H9 (cell line): ENCODE data around the gene CAMTA1. TPM values are rescaled to one million over a fixed set of nuclear protein-coding genes. Genes with fewer than 3 reads are reported as not detected.
A peak's percentile ranks its signal among the peaks of the same experiment; 100 is the strongest.

ENCODE experiments used
- DNase-seq: peaks from one replicate; pipeline ENCODE4 v3.0.0-alpha.2; 2017
- H2AFZ ChIP-seq: one replicate; pipeline ENCODE4 v1.6.1; 2013; ENCODE audit warnings: mild to moderate bottlenecking, low read length, control low read depth, moderate library complexity
- H2AK5ac ChIP-seq: 2 replicates; pipeline ENCODE4 v1.6.1; 2013; ENCODE audit warnings: low read length, control low read depth, mixed read lengths; ENCODE audit not compliant: insufficient read length
- H2BK120ac ChIP-seq: one replicate; pipeline ENCODE4 v1.6.1; 2013; ENCODE audit warnings: low read depth, mild to moderate bottlenecking, low read length, control low read depth, inconsistent platforms; ENCODE audit not compliant: poor library complexity, severe bottlenecking
- H2BK12ac ChIP-seq: 2 replicates; pipeline ENCODE4 v1.6.1; 2013; ENCODE audit warnings: low read length, control low read depth, mixed read lengths, low read depth; ENCODE audit not compliant: insufficient read length
- H2BK15ac ChIP-seq: 2 replicates; pipeline ENCODE4 v1.6.1; 2013; ENCODE audit warnings: low read depth, low read length, control low read depth
- H2BK20ac ChIP-seq: one replicate; pipeline ENCODE4 v1.6.1; 2013; ENCODE audit warnings: low read depth, mild to moderate bottlenecking, low read length, control low read depth, inconsistent platforms; ENCODE audit not compliant: poor library complexity, severe bottlenecking
- H2BK5ac ChIP-seq: 2 replicates; pipeline ENCODE4 v1.6.1; 2013; ENCODE audit warnings: low read length, control low read depth, mixed read lengths; ENCODE audit not compliant: insufficient read length
- H3K14ac ChIP-seq: 2 replicates; pipeline ENCODE4 v1.6.1; 2013; ENCODE audit warnings: low read length, control low read depth; ENCODE audit not compliant: insufficient read depth
- H3K18ac ChIP-seq: 2 replicates; pipeline ENCODE4 v1.6.1; 2013; ENCODE audit warnings: low read depth, mild to moderate bottlenecking, mixed read lengths, low read length, control low read depth; ENCODE audit not compliant: insufficient read length
- H3K23ac ChIP-seq: 2 replicates; pipeline ENCODE4 v1.6.1; 2013; ENCODE audit warnings: low read length, control low read depth, mixed read lengths, low read depth; ENCODE audit not compliant: insufficient read length
- H3K23me2 ChIP-seq: 2 replicates; pipeline ENCODE4 v1.6.1; 2013; ENCODE audit warnings: low read depth, mild to moderate bottlenecking, mixed read lengths, low read length, control low read depth; ENCODE audit not compliant: insufficient read length, poor library complexity, severe bottlenecking
- H3K27ac ChIP-seq: 2 replicates; pipeline ENCODE4 v1.5.1; 2013; ENCODE audit warnings: low read length, control low read depth, mixed read lengths, low read depth; ENCODE audit not compliant: insufficient read length
- H3K27me3 ChIP-seq: 2 replicates; pipeline ENCODE4 v1.6.1; 2013; ENCODE audit warnings: low read length, control low read depth, inconsistent platforms; ENCODE audit not compliant: insufficient read depth
- H3K4ac ChIP-seq: 2 replicates; pipeline ENCODE4 v1.6.1; 2013; ENCODE audit warnings: low read depth, mild to moderate bottlenecking, control low read depth, inconsistent platforms, low read length, moderate library complexity
- H3K4me1 ChIP-seq: 2 replicates; pipeline ENCODE4 v1.6.1; 2013; ENCODE audit warnings: low read length, control low read depth, inconsistent platforms; ENCODE audit not compliant: insufficient read depth
- H3K4me2 ChIP-seq: 2 replicates; pipeline ENCODE4 v1.6.1; 2013; ENCODE audit warnings: low read length, control low read depth, mixed read lengths; ENCODE audit not compliant: insufficient read length, insufficient read depth
- H3K56ac ChIP-seq: 2 replicates; pipeline ENCODE4 v1.6.1; 2013; ENCODE audit warnings: low read depth, mild to moderate bottlenecking, mixed read lengths, low read length, control low read depth; ENCODE audit not compliant: insufficient read length
- H3K79me1 ChIP-seq: 2 replicates; pipeline ENCODE4 v1.6.1; 2013; ENCODE audit warnings: low read depth, mild to moderate bottlenecking, moderate library complexity, low read length, control low read depth, inconsistent platforms; ENCODE audit not compliant: insufficient read depth, poor library complexity, severe bottlenecking
- H3K79me2 ChIP-seq: 2 replicates; pipeline ENCODE4 v1.6.1; 2013; ENCODE audit warnings: low read length, control low read depth, inconsistent platforms; ENCODE audit not compliant: insufficient read depth
- H3K9ac ChIP-seq: 2 replicates; pipeline ENCODE4 v1.6.1; 2013; ENCODE audit warnings: low read length, control low read depth, mixed read lengths; ENCODE audit not compliant: insufficient read length; ENCODE audit errors: extremely low read depth
- H3K9me3 ChIP-seq: one replicate; pipeline ENCODE4 v1.6.1; 2013; ENCODE audit warnings: low read depth, low read length, inconsistent platforms; ENCODE audit not compliant: control insufficient read depth
- H3T11ph ChIP-seq: one replicate; pipeline ENCODE4 v1.6.1; 2013; ENCODE audit warnings: mild to moderate bottlenecking, low read length, control low read depth, inconsistent platforms
- H4K20me1 ChIP-seq: one replicate; pipeline ENCODE4 v1.6.1; 2013; ENCODE audit not compliant: control insufficient read depth, insufficient read length, insufficient read depth
- H4K5ac ChIP-seq: 2 replicates; pipeline ENCODE4 v1.6.1; 2013; ENCODE audit warnings: low read depth, mild to moderate bottlenecking, mixed read lengths, low read length, control low read depth; ENCODE audit not compliant: insufficient read length
- H4K8ac ChIP-seq: replicated peaks from 2 replicates; pipeline ENCODE4 v1.6.1; 2013; ENCODE audit warnings: low read length, control low read depth, mixed read lengths, low read depth; ENCODE audit not compliant: insufficient read length
- H4K91ac ChIP-seq: 2 replicates; pipeline ENCODE4 v1.6.1; 2013; ENCODE audit warnings: low read depth, mild to moderate bottlenecking, moderate library complexity, mixed read lengths, low read length, control low read depth; ENCODE audit not compliant: insufficient read length
- H3K27ac Mint-ChIP-seq, 3 experiments: 2 replicates in 2 of 3; 3 replicates in 1 of 3; pipeline ENCODE4 v1.8.0; 2020 to 2021; ENCODE audit warnings: mixed read lengths in 3 of 3, mild to moderate bottlenecking in 1 of 3, moderate library complexity in 1 of 3
- H3K27me3 Mint-ChIP-seq: 2 replicates; pipeline ENCODE4 v1.8.0; 2021; ENCODE audit warnings: low read depth, mild to moderate bottlenecking, moderate library complexity, mixed read lengths
- H3K36me3 Mint-ChIP-seq, 3 experiments: 2 replicates in 2 of 3; 3 replicates in 1 of 3; pipeline ENCODE4 v1.8.0; 2020 to 2021; ENCODE audit warnings: low read depth in 3 of 3, mixed read lengths in 3 of 3; ENCODE audit not compliant: insufficient read depth in 1 of 3
- H3K4me1 Mint-ChIP-seq, 2 experiments: 2 replicates each; pipeline ENCODE4 v1.8.0; 2020; ENCODE audit warnings: mixed read lengths in 2 of 2
- H3K4me3 Mint-ChIP-seq, 2 experiments: 2 replicates in 1 of 2; 3 replicates in 1 of 2; pipeline ENCODE4 v1.8.0; 2020 to 2021; ENCODE audit warnings: mild to moderate bottlenecking in 2 of 2, mixed read lengths in 2 of 2, moderate library complexity in 1 of 2
- H3K9me3 Mint-ChIP-seq, 2 experiments: 2 replicates in 1 of 2; 3 replicates in 1 of 2; pipeline ENCODE4 v1.8.0; 2020; ENCODE audit warnings: mild to moderate bottlenecking in 2 of 2, mixed read lengths in 2 of 2, moderate library complexity in 1 of 2
- CTCF ChIP-seq: fragments of 200-600 bp; sonication (generic); conservative IDR thresholded peaks from 3 replicates; pipeline ENCODE4 v1.8.0; 2021; ENCODE audit warnings: antibody characterized with exemption, mild to moderate bottlenecking
- WGBS: extraction: QIAGEN DNeasy Blood & Tissue Kit; methylation state at CpG from one replicate; pipeline ENCODE4 v1.1.7; 2013; ENCODE audit warnings: missing lambda C conversion rate, low lambda C conversion rate, mixed read lengths; ENCODE audit not compliant: insufficient read length; ENCODE audit errors: extremely low coverage; 5-methylcytosine and 5-hydroxymethylcytosine counted together
- total RNA-seq: library from RNA; stranded (reverse); gene quantifications from 2 replicates; pipeline ENCODE4 v1.2.1, GENCODE V29; 2021

The CAMTA1 gene
- total RNA-seq, 1 experiment from 2014 or later, result 115 TPM

GRCh38 chr1:7398982-7399381 is 613.7 kb downstream of the CAMTA1 start:
- Histone ChIP-seq H2BK5ac (no peak overlapping the region), H4K20me1 (no peaks in the 10 kb centered on the region), H3K27me3 (no peaks in the 10 kb centered on the region), H3T11ph (no peak overlapping the region), H3K14ac (no peak overlapping the region), H2BK120ac (no peak overlapping the region), H3K23me2 (no peaks in the 10 kb centered on the region), H4K8ac (no peak overlapping the region), H2AK5ac (no peak overlapping the region), H3K27ac (no peak overlapping the region), H4K5ac (no peak overlapping the region), H3K79me1 (no peaks in the 10 kb centered on the region), H3K4me2 (no peak overlapping the region), H3K56ac (no peak overlapping the region), H3K9me3 (no peaks in the 10 kb centered on the region), H2BK15ac (no peak overlapping the region), H3K23ac (no peak overlapping the region), H2BK20ac (no peak overlapping the region), H3K4me1 (no peaks in the 10 kb centered on the region), H3K79me2 (no peaks in the 10 kb centered on the region), H4K91ac (no peak overlapping the region), H2AFZ (no peak overlapping the region), H2BK12ac (no peak overlapping the region), H3K4ac (no peak overlapping the region), H3K9ac (no peak overlapping the region), H3K18ac (no peak overlapping the region)
- Mint-ChIP-seq H3K27me3 (no peaks in the 10 kb centered on the region), H3K27ac (peak overlapping the region in 2 of 3 experiments; percentile 88 to 97; a peak in 5 of 7 replicates), H3K9me3 (peaks cover 44 to 50% of the 10 kb centered on the region in 2 experiments), H3K36me3 (peaks cover 14 to 35% (median 15%) of the 10 kb centered on the region in 3 experiments), H3K4me1 (peaks cover 23 to 32% of the 10 kb centered on the region in 2 experiments), H3K4me3 (no peak overlapping the region)
- TF ChIP-seq CTCF, result no peak
- WGBS, result no CpG with 5 or more reads among the region's 1 CpG
- peak; percentile 31 for DNase-seq
